ENCODE data around the gene PTBP2. TPM values are rescaled to one million over a fixed set of nuclear protein-coding genes. Genes with fewer than 3 reads are reported as not detected.

PTBP2 gene
- total RNA-seq, 1 donor from 2014 or later, result 50.0 TPM

- DNase-seq (ENCODE audit: low spot score), result no peak
Observed at GRCh38 chr1:96820671-96821070, 99.1 kb downstream of the PTBP2 start.

GRCh38 chr1:96825231-96825630 lies 103.6 kb downstream of the PTBP2 start:
- DNase-seq (ENCODE audit: low spot score), result no peak

- no peak for DNase-seq (ENCODE audit: low spot score)
Observed at GRCh38 chr1:96825950-96826576, 104.5 kb downstream of the PTBP2 start.

- DNase-seq (ENCODE audit: low spot score), result no peak
Observed at GRCh38 chr1:96833376-96833775, 111.8 kb downstream of the PTBP2 start.

GRCh38 chr1:96834986-96835385 lies 113.4 kb downstream of the PTBP2 start:
- DNase-seq (ENCODE audit: low spot score), result no peak

- DNase-seq (ENCODE audit: low spot score), result no peak
Observed at GRCh38 chr1:96837057-96837780, 115.6 kb downstream of the PTBP2 start.

GRCh38 chr1:96837781-96838216 lies 116.2 kb downstream of the PTBP2 start:
- DNase-seq (ENCODE audit: low spot score), result no peak

- no peak for DNase-seq (ENCODE audit: low spot score)
Observed at GRCh38 chr1:96840396-96840795, 118.8 kb downstream of the PTBP2 start.

- no peak for DNase-seq (ENCODE audit: low spot score)
Observed at GRCh38 chr1:96842215-96842614, 120.6 kb downstream of the PTBP2 start.

GRCh38 chr1:96843196-96843595 lies 121.6 kb downstream of the PTBP2 start:
- DNase-seq (ENCODE audit: low spot score), result no peak

- DNase-seq (ENCODE audit: low spot score), result no peak
Observed at GRCh38 chr1:96843601-96844000, 122.0 kb downstream of the PTBP2 start.

- DNase-seq (ENCODE audit: low spot score), result no peak
Observed at GRCh38 chr1:96845464-96845863, 123.9 kb downstream of the PTBP2 start.

- DNase-seq (ENCODE audit: low spot score), result no peak
Observed at GRCh38 chr1:96861836-96862235, 140.3 kb downstream of the PTBP2 start.

GRCh38 chr1:96863449-96863848 lies 141.9 kb downstream of the PTBP2 start:
- DNase-seq (ENCODE audit: low spot score), result no peak

Measured in ureter (tissue), 1 donor.